Loucy (cell line): ENCODE results near the gene CRYBG2.
A peak's percentile ranks its signal among the peaks of the same experiment; 100 is the strongest.
"Not testable (repeated sequence)": the region's sequence is repeated elsewhere in the genome, so short reads cannot be mapped to it uniquely, and the experiment has no call there.

Experiments used
- H2AFZ ChIP-seq: fragments of 200-600 bp; sonication (generic); 2 replicates; pipeline ENCODE4 v1.6.0; 2016; ENCODE audit warnings: antibody characterized with exemption, mild to moderate bottlenecking, low read length, moderate library complexity
- H3F3A ChIP-seq: fragments of 200-600 bp; 2 replicates; pipeline ENCODE4 v1.6.0; 2016; ENCODE audit warnings: antibody characterized with exemption, low read depth, mild to moderate bottlenecking
- H3K27me3 ChIP-seq: fragments of 200-600 bp; sonication (generic); 2 replicates; pipeline ENCODE4 v1.6.1; 2014; ENCODE audit warnings: low read length, mild to moderate bottlenecking; ENCODE audit not compliant: insufficient read depth, poor library complexity, severe bottlenecking
- H3K36me3 ChIP-seq: fragments of 200-600 bp; sonication (generic); 2 replicates; pipeline ENCODE4 v1.6.1; 2016; ENCODE audit warnings: low read length; ENCODE audit not compliant: insufficient read depth
- H3K4me1 ChIP-seq: fragments of 200-600 bp; sonication (generic); 2 replicates; pipeline ENCODE4 v1.5.1; 2014; ENCODE audit warnings: low read length, mild to moderate bottlenecking; ENCODE audit not compliant: insufficient read depth, poor library complexity, severe bottlenecking
- H3K4me2 ChIP-seq: fragments of 200-600 bp; sonication (generic); 2 replicates; pipeline ENCODE4 v1.6.0; 2014; ENCODE audit warnings: antibody characterized with exemption, low read length, low read depth, mild to moderate bottlenecking; ENCODE audit not compliant: poor library complexity, severe bottlenecking
- H3K4me3 ChIP-seq: fragments of 200-600 bp; sonication (generic); 2 replicates; pipeline ENCODE4 v1.5.1; 2014; ENCODE audit warnings: low read length, mild to moderate bottlenecking, mixed read lengths; ENCODE audit not compliant: poor library complexity, severe bottlenecking
- H3K79me2 ChIP-seq: fragments of 200-600 bp; sonication (generic); 2 replicates; pipeline ENCODE4 v1.6.1; 2014; ENCODE audit warnings: low read length; ENCODE audit not compliant: insufficient read depth
- H3K9ac ChIP-seq: fragments of 200-600 bp; sonication (generic); 2 replicates; pipeline ENCODE4 v1.6.0; 2014; ENCODE audit warnings: mild to moderate bottlenecking, low read depth, low read length, moderate library complexity; ENCODE audit not compliant: poor library complexity, severe bottlenecking
- H3K9me2 ChIP-seq: fragments of 200-600 bp; sonication (generic); replicated peaks from 2 replicates; pipeline ENCODE4 v1.6.1; 2016; ENCODE audit warnings: low read depth, low read length, mixed read lengths
- H3K9me3 ChIP-seq: fragments of 200-600 bp; sonication (generic); 2 replicates; pipeline ENCODE4 v1.6.1; 2014; ENCODE audit warnings: mild to moderate bottlenecking, antibody characterized with exemption, low read length, low read depth; ENCODE audit not compliant: insufficient read depth
- H4K20me1 ChIP-seq: fragments of 200-600 bp; sonication (generic); 2 replicates; pipeline ENCODE4 v1.6.0; 2014; ENCODE audit warnings: antibody characterized with exemption, low read length, mild to moderate bottlenecking; ENCODE audit not compliant: insufficient read depth, poor library complexity, severe bottlenecking
- CTCF ChIP-seq: fragments of 200-600 bp; sonication (generic); conservative IDR thresholded peaks from 2 replicates; pipeline ENCODE4 v1.5.1; 2014; ENCODE audit warnings: mild to moderate bottlenecking, antibody characterized with exemption, low read length
- EZH2phosphoT487 ChIP-seq: fragments of 200-600 bp; IDR thresholded peaks from 2 replicates; pipeline ENCODE4 v1.6.1; 2018; ENCODE audit warnings: antibody characterized with exemption, mild to moderate bottlenecking, moderate library complexity, borderline replicate concordance

Gene CRYBG2

GRCh38 chr1:26337206-26337535 lies 16.8 kb downstream of the CRYBG2 start:
- H3K9ac ChIP-seq = peak overlapping the region; percentile 29
- peak overlapping the region; percentile 7 for H3K4me2 ChIP-seq
- no peak overlapping the region for H3K4me3 ChIP-seq

DNA sequence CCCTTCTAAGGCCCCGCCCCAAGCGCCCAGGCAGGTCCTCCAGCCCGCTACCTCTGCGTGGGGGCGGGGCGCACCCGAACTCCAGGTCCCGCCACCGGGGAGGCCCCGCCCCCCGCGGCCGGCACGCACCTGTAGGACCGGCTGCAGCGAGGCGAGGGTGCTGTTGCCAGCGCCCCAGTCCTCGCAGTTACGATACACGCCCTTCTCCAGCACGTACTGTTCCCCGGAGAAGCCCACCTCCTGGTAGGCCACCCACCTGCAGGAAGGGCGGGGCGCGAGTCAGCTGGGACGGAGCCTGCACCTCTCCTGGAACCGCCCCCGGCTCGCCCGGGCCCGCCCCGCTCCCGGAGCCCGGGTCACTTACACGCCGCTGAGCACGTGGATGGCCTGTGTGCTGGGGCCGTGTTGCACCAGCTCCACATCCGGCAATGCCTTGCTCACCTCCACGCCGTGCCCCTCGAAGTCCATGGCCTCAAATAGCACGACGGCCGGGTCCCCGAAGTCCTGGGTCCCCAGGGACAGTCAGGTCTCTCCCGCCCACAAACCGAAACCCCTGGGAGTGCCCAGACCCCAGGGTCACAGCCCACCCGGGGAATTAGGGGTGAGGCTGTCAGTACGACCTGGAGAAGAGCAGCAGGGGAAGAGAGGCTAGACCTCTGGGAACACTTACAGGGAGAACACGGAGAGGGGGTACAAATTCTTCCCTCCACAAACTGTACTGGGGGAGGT lies 17.3 kb downstream of the CRYBG2 start:
- no peak for TF ChIP-seq EZH2phosphoT487
- no peak for TF ChIP-seq CTCF
- Histone ChIP-seq H3K9me3 (no peaks in the 10 kb centered on the region), H3K36me3 (no peaks in the 10 kb centered on the region), H3K4me2 (peak overlapping the region; percentile 62), H3K4me3 (peak overlapping the region; percentile 74), H3K9me2 (no peaks in the 10 kb centered on the region), H4K20me1 (no peaks in the 10 kb centered on the region), H3K9ac (no peak overlapping the region), H2AFZ (no peak overlapping the region), H3K27me3 (no peaks in the 10 kb centered on the region), H3F3A (no peaks in the 10 kb centered on the region), H3K79me2 (no peaks in the 10 kb centered on the region), H3K4me1 (peaks cover 19% of the 10 kb centered on the region)

More at GRCh38 chr1:26337206-26337535, 16.8 kb downstream of the CRYBG2 start:
- no peaks in the 10 kb centered on the region for H3K9me2 ChIP-seq
- H3K36me3 ChIP-seq = no peaks in the 10 kb centered on the region
- no peaks in the 10 kb centered on the region for H3K9me3 ChIP-seq
- TF ChIP-seq CTCF (no peak), EZH2phosphoT487 (no peak)
- no peaks in the 10 kb centered on the region for H3K27me3 ChIP-seq
- no peak overlapping the region for H2AFZ ChIP-seq
- H3K4me1 ChIP-seq = peaks cover 19% of the 10 kb centered on the region
- H3F3A ChIP-seq = no peaks in the 10 kb centered on the region
- no peaks in the 10 kb centered on the region for H4K20me1 ChIP-seq
- no peaks in the 10 kb centered on the region for H3K79me2 ChIP-seq

GRCh38 chr1:26335774-26336476 lies 18.0 kb downstream of the CRYBG2 start:
- peak overlapping the region; percentile 74 for H3K4me3 ChIP-seq

DNA sequence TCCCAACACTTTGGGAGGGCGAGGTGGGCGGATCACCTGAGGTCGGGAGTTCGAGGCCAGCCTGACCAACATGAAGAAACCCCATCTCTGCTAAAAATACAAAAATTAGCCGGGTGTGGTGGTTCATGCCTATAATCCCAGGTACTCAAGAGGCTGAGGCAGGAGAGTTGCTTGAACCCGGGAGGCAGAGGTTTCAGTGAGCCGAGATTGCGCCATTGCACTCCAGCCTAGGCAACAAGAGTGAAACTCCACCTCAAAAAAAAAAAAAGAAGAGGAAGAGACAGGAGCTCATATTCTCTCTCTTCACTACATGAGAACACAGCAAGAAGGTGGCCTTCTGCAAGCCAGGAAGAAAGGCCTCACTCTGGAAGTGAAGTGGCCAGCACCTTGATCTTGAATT lies 20.6 kb downstream of the CRYBG2 start:
- H2AFZ ChIP-seq, H3K36me3 ChIP-seq, H3K27me3 ChIP-seq, H3K4me2 ChIP-seq, H3K79me2 ChIP-seq, H3K9me2 ChIP-seq, H3K4me3 ChIP-seq, H3F3A ChIP-seq, H3K9me3 ChIP-seq, H3K9ac ChIP-seq, H4K20me1 ChIP-seq: not testable (repeated sequence)
- peaks cover 15% of the 10 kb centered on the region for H3K4me1 ChIP-seq

More at GRCh38 chr1:26335774-26336476, 18.0 kb downstream of the CRYBG2 start:
- no peaks in the 10 kb centered on the region for H3K79me2 ChIP-seq
- peak overlapping the region; percentile 62 for H3K4me2 ChIP-seq
- H3K9me3 ChIP-seq = no peaks in the 10 kb centered on the region
- H2AFZ ChIP-seq = peak overlapping the region; percentile 71
- H3K4me1 ChIP-seq = peaks cover 19% of the 10 kb centered on the region
- H3F3A ChIP-seq = no peaks in the 10 kb centered on the region
- TF ChIP-seq CTCF = no peak
- TF ChIP-seq EZH2phosphoT487 = no peak
- H3K9ac ChIP-seq = peak overlapping the region; percentile 50
- H3K36me3 ChIP-seq = no peaks in the 10 kb centered on the region
- no peaks in the 10 kb centered on the region for H4K20me1 ChIP-seq
- no peaks in the 10 kb centered on the region for H3K9me2 ChIP-seq
- no peaks in the 10 kb centered on the region for H3K27me3 ChIP-seq
